CD14-positive monocyte (primary cell): ENCODE results near the gene KCNE1. TPM values are rescaled to one million over a fixed set of nuclear protein-coding genes. Genes with fewer than 3 reads are reported as not detected.

Experiments
- DNase-seq, 3 donors: peaks; one replicate each; pipeline ENCODE4 v3.0.0-alpha.2; 2011 to 2022
- H2AFZ ChIP-seq: 2 replicates; pipeline ENCODE4 v1.6.0; 2012; ENCODE audit warnings: mild to moderate bottlenecking, low read depth, low read length, inconsistent platforms; ENCODE audit not compliant: insufficient read depth, poor library complexity, severe bottlenecking
- H3K27ac ChIP-seq, 2 donors: 1 replicate in 1 of 2; 2 replicates in 1 of 2; pipeline ENCODE4 v1.5.1; 2012 to 2013; ENCODE audit warnings: low read length in 2 of 2, control low read depth in 1 of 2, inconsistent platforms in 1 of 2, low read depth in 1 of 2, mild to moderate bottlenecking in 1 of 2
- H3K27me3 ChIP-seq, 2 donors: one replicate each; pipeline versions ENCODE4 v1.6.0 to v1.6.1; 2011 to 2013; ENCODE audit warnings: low read length in 2 of 2; ENCODE audit not compliant: control insufficient read depth in 2 of 2, insufficient read depth in 2 of 2
- H3K36me3 ChIP-seq, 2 donors: replicated peaks in 1 of 2; 1 replicate in 1 of 2; 2 replicates in 1 of 2; pipeline versions ENCODE4 v1.5.1 to v1.6.1; 2012 to 2013; ENCODE audit warnings: low read length in 2 of 2, control low read depth in 1 of 2, inconsistent platforms in 1 of 2, mild to moderate bottlenecking in 1 of 2; ENCODE audit not compliant: insufficient read depth in 2 of 2, control insufficient read depth in 1 of 2
- H3K4me1 ChIP-seq, 2 donors: 1 replicate in 1 of 2; 2 replicates in 1 of 2; pipeline versions ENCODE4 v1.5.1 to v1.6.1; 2012 to 2013; ENCODE audit warnings: low read length in 2 of 2, control low read depth in 1 of 2, inconsistent platforms in 1 of 2, mild to moderate bottlenecking in 1 of 2, moderate library complexity in 1 of 2; ENCODE audit not compliant: insufficient read depth in 2 of 2, control insufficient read depth in 1 of 2
- H3K4me2 ChIP-seq: replicated peaks from 2 replicates; pipeline ENCODE3; 2012; ENCODE audit warnings: low read length, moderate library complexity, mild to moderate bottlenecking; ENCODE audit not compliant: poor library complexity, severe bottlenecking; ENCODE audit errors: extremely low read depth
- H3K4me3 ChIP-seq, 3 experiments: fragments of 200-600 bp in 1 of 3; sonication (generic) in 1 of 3; replicated peaks in 1 of 3; 1 replicate in 2 of 3; 2 replicates in 1 of 3; pipeline ENCODE4 v1.5.1; 2011 to 2013; ENCODE audit warnings: low read length in 3 of 3, mild to moderate bottlenecking in 3 of 3, control low read depth in 2 of 3, low read depth in 2 of 3, inconsistent platforms in 1 of 3, moderate library complexity in 1 of 3
- H3K79me2 ChIP-seq: 2 replicates; pipeline ENCODE4 v1.6.0; 2012; ENCODE audit warnings: mild to moderate bottlenecking, control low read depth, inconsistent platforms, low read length, moderate library complexity; ENCODE audit not compliant: insufficient read depth
- H3K9ac ChIP-seq: 2 replicates; pipeline ENCODE4 v1.6.0; 2017; ENCODE audit warnings: low read length, mild to moderate bottlenecking; ENCODE audit not compliant: insufficient read depth, poor library complexity, severe bottlenecking
- H3K9me3 ChIP-seq, 2 donors: replicated peaks in 1 of 2; 1 replicate in 1 of 2; 2 replicates in 1 of 2; pipeline versions ENCODE4 v1.5.1 to v1.6.1; 2012 to 2013; ENCODE audit warnings: low read length in 2 of 2, control low read depth in 1 of 2; ENCODE audit not compliant: control insufficient read depth in 1 of 2, insufficient read depth in 1 of 2
- H4K20me1 ChIP-seq: 2 replicates; pipeline ENCODE4 v1.6.0; 2012; ENCODE audit warnings: mild to moderate bottlenecking, low read length, control low read depth, moderate library complexity; ENCODE audit not compliant: insufficient read depth
- H3K27ac Mint-ChIP-seq, 7 donors: one replicate each; pipeline ENCODE4 v1.8.0; 2020; ENCODE audit warnings: mild to moderate bottlenecking in 7 of 7, mixed read lengths in 7 of 7, moderate library complexity in 6 of 7, inconsistent platforms in 2 of 7
- H3K27me3 Mint-ChIP-seq, 3 donors: one replicate each; pipeline ENCODE4 v1.8.0; 2021 to 2022; ENCODE audit warnings: low read depth in 3 of 3, mild to moderate bottlenecking in 3 of 3, mixed read lengths in 3 of 3, moderate library complexity in 3 of 3, inconsistent platforms in 1 of 3
- H3K36me3 Mint-ChIP-seq, 2 donors: one replicate each; pipeline ENCODE4 v1.8.0; 2020; ENCODE audit warnings: mixed read lengths in 2 of 2, inconsistent platforms in 1 of 2, mild to moderate bottlenecking in 1 of 2
- H3K4me1 Mint-ChIP-seq: one replicate; pipeline ENCODE4 v1.8.0; 2020; ENCODE audit warnings: mild to moderate bottlenecking, mixed read lengths
- H3K4me3 Mint-ChIP-seq, 2 donors: one replicate each; pipeline ENCODE4 v1.8.0; 2020; ENCODE audit warnings: mild to moderate bottlenecking in 2 of 2, mixed read lengths in 2 of 2, moderate library complexity in 1 of 2
- H3K9me3 Mint-ChIP-seq, 7 donors: one replicate each; pipeline ENCODE4 v1.8.0; 2020 to 2022; ENCODE audit warnings: mixed read lengths in 7 of 7, mild to moderate bottlenecking in 6 of 7, moderate library complexity in 6 of 7, inconsistent platforms in 2 of 7
- CTCF ChIP-seq: fragments of 200-600 bp; IDR thresholded peaks from one replicate; pipeline ENCODE4 v1.8.0; 2022; ENCODE audit warnings: antibody characterized with exemption, mild to moderate bottlenecking
- WGBS: methylation state at CpG from one replicate; pipeline ENCODE4 v1.1.5; 2013; ENCODE audit warnings: missing lambda C conversion rate; ENCODE audit not compliant: insufficient coverage; 5-methylcytosine and 5-hydroxymethylcytosine counted together
- intact Hi-C, 2 donors: fragments of 100-400 bp; cut with micrococcal nuclease; formaldehyde crosslinking; loops; one replicate each; pipeline versions ENCODE4 v1.15.0 to v1.15.1; 2023
- polyA plus RNA-seq, 3 donors: library from polyadenylated mRNA; depleted of rRNA in 1 of 3; unstranded in 2 of 3; stranded (reverse) in 1 of 3; fragments of 300-500 nt in 2 of 3; fragments of >200 nt in 1 of 3; fragmentation: Illumina TruSeq in 2 of 3; gene quantifications; 1 replicate in 2 of 3; 2 replicates in 1 of 3; pipeline ENCODE4 v1.2.3, GENCODE V29; 2012 to 2021

The KCNE1 gene
- polyA plus RNA-seq, 3 donors = 1.5 to 15.9 (median 3.2) TPM

GRCh38 chr21:34523019-34523555 lies 11.1 kb upstream of the KCNE1 start:
- Histone ChIP-seq H3K79me2 (peaks cover 20% of the 10 kb centered on the region), H3K27me3 (no peaks in the 10 kb centered on the region), H4K20me1 (no peaks in the 10 kb centered on the region), H3K36me3 (peaks cover 0 to 5% of the 10 kb centered on the region in 2 donors), H3K4me2 (peak overlapping the region; percentile 16), H3K9ac (no peak overlapping the region), H3K4me1 (peaks cover 59 to 72% of the 10 kb centered on the region in 2 donors), H2AFZ (no peak overlapping the region), H3K27ac (peak overlapping the region; percentile 1 to 60), H3K4me3 (no peak overlapping the region), H3K9me3 (no peaks in the 10 kb centered on the region)
- H3K4me1 Mint-ChIP-seq = peaks cover 67% of the 10 kb centered on the region
- peaks cover 24 to 30% of the 10 kb centered on the region in 2 donors for H3K36me3 Mint-ChIP-seq
- H3K9me3 Mint-ChIP-seq = peaks cover 0 to 3% (median 0%) of the 10 kb centered on the region in 7 donors
- DNase-seq = no peak
- WGBS = 94% methylated on average over 2 of the region's 7 CpGs
- H3K27ac Mint-ChIP-seq = peak overlapping the region in 5 of 7 donors; percentile 47 to 84 (median 69)
- H3K4me3 Mint-ChIP-seq = no peak overlapping the region
- intact Hi-C loops = loop anchor here in 1 of 2 donors (2.0 kb wide), 1 partner anchor 46 kb away; no protein-coding TSS in a partner anchor
- peaks cover 0 to 2% (median 0%) of the 10 kb centered on the region in 3 donors for H3K27me3 Mint-ChIP-seq
- no peak for TF ChIP-seq CTCF

GRCh38 chr21:34522284-34522683 lies 10.3 kb upstream of the KCNE1 start:
- peaks cover 0 to 2% (median 0%) of the 10 kb centered on the region in 3 donors for H3K27me3 Mint-ChIP-seq
- Histone ChIP-seq H4K20me1 (no peaks in the 10 kb centered on the region), H3K4me1 (peaks cover 67 to 75% of the 10 kb centered on the region in 2 donors), H2AFZ (no peak overlapping the region), H3K27me3 (no peaks in the 10 kb centered on the region), H3K27ac (peak overlapping the region; percentile 26 to 60), H3K79me2 (peaks cover 24% of the 10 kb centered on the region), H3K4me3 (peak overlapping the region in 1 of 3 experiments; percentile 6), H3K4me2 (no peak overlapping the region), H3K9ac (no peak overlapping the region), H3K9me3 (no peaks in the 10 kb centered on the region), H3K36me3 (peaks cover 0 to 5% of the 10 kb centered on the region in 2 donors)
- H3K4me3 Mint-ChIP-seq = peak overlapping the region; percentile 5 to 56
- 24% methylated on average over 3 of the region's 6 CpGs for WGBS
- no peak for TF ChIP-seq CTCF
- H3K36me3 Mint-ChIP-seq = peaks cover 29 to 30% of the 10 kb centered on the region in 2 donors
- H3K9me3 Mint-ChIP-seq = no peaks in the 10 kb centered on the region
- H3K4me1 Mint-ChIP-seq = peaks cover 72% of the 10 kb centered on the region
- DNase-seq = no peak
- intact Hi-C loops = loop anchor here in 1 of 2 donors (2.0 kb wide), 1 partner anchor 47 kb away; no protein-coding TSS in a partner anchor
- H3K27ac Mint-ChIP-seq = peak overlapping the region; percentile 71 to 89 (median 82)
